ENCODE measurements around the gene ANKS3. TPM values are rescaled to one million over a fixed set of nuclear protein-coding genes. Genes with fewer than 3 reads are reported as not detected.

Gene ANKS3
- total RNA-seq, 1 donor, result 39.4 TPM

DNA sequence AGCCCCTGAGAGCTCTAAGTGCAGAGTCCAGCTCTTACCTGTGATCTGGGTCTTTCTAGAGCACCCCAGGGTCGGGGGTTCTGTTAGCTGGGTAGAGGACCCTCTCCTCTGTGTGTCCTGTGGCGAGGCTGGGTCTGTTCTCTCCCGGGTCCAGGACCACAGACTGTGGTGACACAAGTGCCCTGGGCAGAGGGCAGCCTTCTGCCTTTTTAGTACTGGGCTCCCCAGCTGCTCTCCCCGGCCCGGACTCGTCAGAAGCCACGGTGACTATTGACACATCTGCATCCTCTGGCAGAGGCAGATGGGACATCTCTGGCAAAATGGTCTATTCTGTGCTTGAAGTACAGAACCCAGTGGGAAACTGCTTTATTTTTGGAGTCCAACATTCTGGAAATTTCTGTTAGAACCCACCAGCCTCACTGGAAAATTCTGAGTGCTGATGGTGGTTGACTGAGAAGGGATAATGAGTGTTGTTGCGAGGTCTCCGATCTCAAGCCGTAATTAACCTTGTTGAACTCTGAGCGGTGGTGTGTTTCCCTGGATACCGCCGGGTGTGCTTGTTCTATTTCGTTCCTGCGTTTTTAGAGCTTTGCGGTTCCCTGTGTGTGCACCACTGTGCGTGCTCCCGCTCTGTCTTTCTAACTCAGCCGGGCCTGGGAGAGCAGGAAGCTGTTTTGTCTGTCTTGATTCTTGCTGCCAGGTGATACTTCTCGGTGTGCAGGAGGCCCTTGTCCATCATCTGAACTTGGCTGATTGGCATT lies 66.7 kb downstream of the ANKS3 start:
- Histone ChIP-seq H3K27ac (ENCODE audit: low read depth, low read length) (no peak overlapping the region), H3K79me2 (ENCODE audit: insufficient read depth, low read length) (peaks cover 7% of the 10 kb centered on the region), H3K4me1 (ENCODE audit: insufficient read depth, low read length) (no peaks in the 10 kb centered on the region), H2AFZ (ENCODE audit: low read length) (no peak overlapping the region), H4K20me1 (ENCODE audit: insufficient read depth, low read length) (peaks cover 7% of the 10 kb centered on the region), H3K27me3 (ENCODE audit: insufficient read depth, low read length) (no peaks in the 10 kb centered on the region), H3K36me3 (ENCODE audit: insufficient read depth, low read length) (peaks cover 69% of the 10 kb centered on the region), H3K4me3 (ENCODE audit: insufficient read depth, low read length) (no peak overlapping the region), H3K9me3 (ENCODE audit: low read depth, low read length) (no peaks in the 10 kb centered on the region), H3K4me2 (ENCODE audit: insufficient read depth, low read length) (no peak overlapping the region)
- DNase-seq (ENCODE audit: insufficient read length, low spot score, missing footprints), result peak; percentile 64
- TF ChIP-seq, protein P1, sequence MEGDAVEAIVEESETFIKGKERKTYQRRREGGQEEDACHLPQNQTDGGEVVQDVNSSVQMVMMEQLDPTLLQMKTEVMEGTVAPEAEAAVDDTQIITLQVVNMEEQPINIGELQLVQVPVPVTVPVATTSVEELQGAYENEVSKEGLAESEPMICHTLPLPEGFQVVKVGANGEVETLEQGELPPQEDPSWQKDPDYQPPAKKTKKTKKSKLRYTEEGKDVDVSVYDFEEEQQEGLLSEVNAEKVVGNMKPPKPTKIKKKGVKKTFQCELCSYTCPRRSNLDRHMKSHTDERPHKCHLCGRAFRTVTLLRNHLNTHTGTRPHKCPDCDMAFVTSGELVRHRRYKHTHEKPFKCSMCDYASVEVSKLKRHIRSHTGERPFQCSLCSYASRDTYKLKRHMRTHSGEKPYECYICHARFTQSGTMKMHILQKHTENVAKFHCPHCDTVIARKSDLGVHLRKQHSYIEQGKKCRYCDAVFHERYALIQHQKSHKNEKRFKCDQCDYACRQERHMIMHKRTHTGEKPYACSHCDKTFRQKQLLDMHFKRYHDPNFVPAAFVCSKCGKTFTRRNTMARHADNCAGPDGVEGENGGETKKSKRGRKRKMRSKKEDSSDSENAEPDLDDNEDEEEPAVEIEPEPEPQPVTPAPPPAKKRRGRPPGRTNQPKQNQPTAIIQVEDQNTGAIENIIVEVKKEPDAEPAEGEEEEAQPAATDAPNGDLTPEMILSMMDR (IDR thresholded peaks at IDR 0.05; ENCODE audit: extremely low read depth, low read depth, low read length), result no peak

DNA sequence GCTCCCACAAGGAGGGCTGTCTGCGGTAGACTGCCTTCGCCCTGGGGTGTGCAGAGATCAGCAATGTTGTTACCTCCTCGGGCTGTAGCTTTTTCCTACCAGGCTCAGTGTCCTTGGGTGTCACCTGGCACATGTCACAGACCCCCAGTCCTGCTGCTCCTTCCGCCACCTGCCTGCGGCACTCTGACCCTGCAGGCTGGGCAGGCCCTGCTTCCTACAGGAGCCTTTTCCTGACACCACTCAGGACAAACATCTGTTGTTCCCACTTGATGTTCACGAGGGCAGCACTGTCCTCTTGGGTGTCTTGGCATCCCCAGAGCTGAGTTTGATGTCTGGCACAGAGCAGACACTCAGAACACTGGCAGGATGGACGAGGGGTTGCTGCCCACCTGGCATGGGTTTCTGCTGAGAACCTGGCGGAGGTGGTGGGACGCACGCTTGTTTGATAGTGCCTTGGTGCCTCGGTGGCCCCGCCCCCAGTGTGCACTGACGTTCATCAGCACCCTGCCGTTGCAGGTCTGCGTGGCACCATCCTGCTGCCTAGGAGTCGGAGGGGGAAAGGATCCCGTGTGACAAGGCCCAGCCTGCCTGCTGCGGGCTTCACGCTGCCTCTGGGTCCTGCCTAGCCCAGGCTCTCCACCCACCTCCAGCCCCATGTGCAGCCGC lies 67.4 kb downstream of the ANKS3 start:
- no peaks in the 10 kb centered on the region for H3K4me1 ChIP-seq (ENCODE audit: insufficient read depth, low read length)
- H3K4me2 ChIP-seq (ENCODE audit: insufficient read depth, low read length), result no peak overlapping the region
- H3K79me2 ChIP-seq (ENCODE audit: insufficient read depth, low read length), result peaks cover 10% of the 10 kb centered on the region
- H2AFZ ChIP-seq (ENCODE audit: low read length), result no peak overlapping the region
- H3K4me3 ChIP-seq (ENCODE audit: insufficient read depth, low read length), result no peak overlapping the region
- DNase-seq (ENCODE audit: insufficient read length, low spot score, missing footprints), result peak; percentile 81
- no peak overlapping the region for H3K27ac ChIP-seq (ENCODE audit: low read depth, low read length)
- H3K36me3 ChIP-seq (ENCODE audit: insufficient read depth, low read length), result peaks cover 66% of the 10 kb centered on the region
- H3K9me3 ChIP-seq (ENCODE audit: low read depth, low read length), result no peaks in the 10 kb centered on the region
- H3K27me3 ChIP-seq (ENCODE audit: insufficient read depth, low read length), result no peaks in the 10 kb centered on the region
- TF ChIP-seq, protein P1 (IDR thresholded peaks at IDR 0.05; ENCODE audit: extremely low read depth, low read depth, low read length), result no peak
- H4K20me1 ChIP-seq (ENCODE audit: insufficient read depth, low read length), result peaks cover 9% of the 10 kb centered on the region

GRCh38 chr16:4664538-4665418 lies 69.3 kb downstream of the ANKS3 start:
- Histone ChIP-seq H4K20me1 (ENCODE audit: insufficient read depth, low read length) (peaks cover 24% of the 10 kb centered on the region), H3K36me3 (ENCODE audit: insufficient read depth, low read length) (peaks cover 54% of the 10 kb centered on the region), H2AFZ (ENCODE audit: low read length) (no peak overlapping the region), H3K27me3 (ENCODE audit: insufficient read depth, low read length) (no peaks in the 10 kb centered on the region), H3K4me2 (ENCODE audit: insufficient read depth, low read length) (no peak overlapping the region), H3K9me3 (ENCODE audit: low read depth, low read length) (no peaks in the 10 kb centered on the region), H3K27ac (ENCODE audit: low read depth, low read length) (no peak overlapping the region), H3K4me1 (ENCODE audit: insufficient read depth, low read length) (peaks cover 11% of the 10 kb centered on the region), H3K4me3 (ENCODE audit: insufficient read depth, low read length) (no peak overlapping the region), H3K79me2 (ENCODE audit: insufficient read depth, low read length) (peaks cover 21% of the 10 kb centered on the region)
- peak; percentile 68 for DNase-seq (ENCODE audit: insufficient read length, low spot score, missing footprints)
- TF ChIP-seq, protein P1 (IDR thresholded peaks at IDR 0.05; ENCODE audit: extremely low read depth, low read depth, low read length), result no peak
